ENCODE data around the gene DNAH8. TPM values are rescaled to one million over a fixed set of nuclear protein-coding genes. Genes with fewer than 3 reads are reported as not detected.

The DNAH8 gene
- total and polyA plus RNA-seq, 4 donors: 0.01 to 0.37 (median 0.11) TPM

DNA sequence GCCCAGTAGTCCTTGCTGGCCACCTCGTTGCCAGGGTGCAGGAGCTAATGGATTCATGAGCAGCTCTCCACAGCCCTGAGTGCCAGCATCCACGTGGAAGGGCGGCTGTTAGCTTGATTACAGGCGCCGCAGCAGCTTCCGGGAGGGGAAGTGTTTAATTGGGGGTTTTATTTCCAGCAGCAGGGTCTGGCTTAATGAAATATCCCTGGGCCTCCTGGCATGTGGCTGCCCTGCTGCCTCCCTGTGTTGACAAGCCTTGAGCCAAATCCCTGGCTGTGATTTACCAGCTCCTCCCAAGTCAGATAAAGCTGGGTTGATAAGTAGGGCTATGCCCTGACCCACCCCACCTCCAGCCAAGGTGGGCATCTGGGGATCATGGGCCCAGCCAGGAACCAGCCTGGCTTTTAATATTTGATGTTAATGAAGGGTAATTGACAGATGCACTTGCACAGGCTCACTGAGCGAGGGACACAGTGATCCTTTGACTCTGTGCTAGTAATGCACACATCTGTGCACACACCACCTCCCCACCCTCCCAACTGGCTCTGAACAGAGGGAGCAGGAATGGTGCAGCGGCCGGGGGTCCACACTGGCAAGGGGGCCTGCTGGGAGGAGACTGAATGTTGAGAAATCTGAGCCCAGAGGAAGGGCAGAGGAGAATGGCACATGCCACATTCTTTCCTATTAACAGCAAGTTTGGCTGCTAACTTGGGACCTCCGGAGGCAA is 347.1 kb downstream of the DNAH8 start:
- WGBS, 2 donors: 58 to 66% methylated on average over 10 of the region's 10 CpGs
- H3K4me3 ChIP-seq: no peak overlapping the region
- DNase-seq: no peak
- H3K27me3 ChIP-seq (ENCODE audit: control insufficient read depth in 3 of 3, insufficient read depth in 3 of 3, low read length in 2 of 3): peaks cover 0 to 3% (median 0%) of the 10 kb centered on the region in 3 donors
- TF ChIP-seq, protein P1, sequence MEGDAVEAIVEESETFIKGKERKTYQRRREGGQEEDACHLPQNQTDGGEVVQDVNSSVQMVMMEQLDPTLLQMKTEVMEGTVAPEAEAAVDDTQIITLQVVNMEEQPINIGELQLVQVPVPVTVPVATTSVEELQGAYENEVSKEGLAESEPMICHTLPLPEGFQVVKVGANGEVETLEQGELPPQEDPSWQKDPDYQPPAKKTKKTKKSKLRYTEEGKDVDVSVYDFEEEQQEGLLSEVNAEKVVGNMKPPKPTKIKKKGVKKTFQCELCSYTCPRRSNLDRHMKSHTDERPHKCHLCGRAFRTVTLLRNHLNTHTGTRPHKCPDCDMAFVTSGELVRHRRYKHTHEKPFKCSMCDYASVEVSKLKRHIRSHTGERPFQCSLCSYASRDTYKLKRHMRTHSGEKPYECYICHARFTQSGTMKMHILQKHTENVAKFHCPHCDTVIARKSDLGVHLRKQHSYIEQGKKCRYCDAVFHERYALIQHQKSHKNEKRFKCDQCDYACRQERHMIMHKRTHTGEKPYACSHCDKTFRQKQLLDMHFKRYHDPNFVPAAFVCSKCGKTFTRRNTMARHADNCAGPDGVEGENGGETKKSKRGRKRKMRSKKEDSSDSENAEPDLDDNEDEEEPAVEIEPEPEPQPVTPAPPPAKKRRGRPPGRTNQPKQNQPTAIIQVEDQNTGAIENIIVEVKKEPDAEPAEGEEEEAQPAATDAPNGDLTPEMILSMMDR (IDR thresholded peaks at IDR 0.05; ENCODE audit: control extremely low read depth, extremely low read depth): no peak
- no peaks in the 10 kb centered on the region for H3K36me3 ChIP-seq (ENCODE audit: control insufficient read depth in 4 of 4, insufficient read depth in 4 of 4, low read length in 4 of 4)
- no peak overlapping the region for H3K27ac ChIP-seq (ENCODE audit: low read depth in 1 of 2, low read length in 1 of 2)
- no peaks in the 10 kb centered on the region for H3K4me1 ChIP-seq (ENCODE audit: control insufficient read depth in 5 of 5, insufficient read depth in 5 of 5, low read length in 5 of 5)
- H3K9me3 ChIP-seq (ENCODE audit: control insufficient read depth in 4 of 4, insufficient read depth in 3 of 4, low read length in 3 of 4): no peaks in the 10 kb centered on the region
- no peak for ATAC-seq (ENCODE audit: insufficient read depth, low FRiP score)
- H3K9ac ChIP-seq (ENCODE audit: insufficient read depth in 1 of 2, low read length in 2 of 2): no peak overlapping the region

DNA sequence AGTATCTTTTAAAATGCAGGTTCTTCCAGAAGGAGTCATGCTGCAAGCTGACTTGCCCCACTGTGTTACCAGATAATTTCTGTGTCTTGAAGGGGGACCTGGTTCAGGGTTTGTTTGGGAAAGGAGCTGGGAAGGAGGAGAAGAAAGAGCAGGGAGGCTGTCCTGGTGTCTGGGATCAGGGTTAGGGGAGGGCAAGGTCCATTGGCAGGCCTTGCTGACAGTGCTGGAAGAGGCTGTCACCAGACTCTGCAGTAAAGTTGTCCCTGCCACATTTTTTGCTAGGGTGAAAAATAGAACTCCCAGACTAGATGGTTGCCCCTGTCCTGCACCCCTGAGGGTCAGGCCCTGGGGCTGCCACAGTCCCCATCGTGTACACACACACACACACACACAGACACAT is 348.4 kb downstream of the DNAH8 start:
- Histone ChIP-seq H3K27ac (ENCODE audit: low read depth in 1 of 2, low read length in 1 of 2) (no peak overlapping the region), H3K27me3 (ENCODE audit: control insufficient read depth in 3 of 3, insufficient read depth in 3 of 3, low read length in 2 of 3) (peaks cover 0 to 3% (median 0%) of the 10 kb centered on the region in 3 donors), H3K9me3 (ENCODE audit: control insufficient read depth in 4 of 4, insufficient read depth in 3 of 4, low read length in 3 of 4) (no peaks in the 10 kb centered on the region), H3K4me1 (ENCODE audit: control insufficient read depth in 5 of 5, insufficient read depth in 5 of 5, low read length in 5 of 5) (no peaks in the 10 kb centered on the region), H3K9ac (ENCODE audit: insufficient read depth in 1 of 2, low read length in 2 of 2) (no peak overlapping the region), H3K4me3 (no peak overlapping the region), H3K36me3 (ENCODE audit: control insufficient read depth in 4 of 4, insufficient read depth in 4 of 4, low read length in 4 of 4) (no peaks in the 10 kb centered on the region)
- TF ChIP-seq, protein P1 (IDR thresholded peaks at IDR 0.05; ENCODE audit: control extremely low read depth, extremely low read depth): no peak
- 65 to 100% methylated on average over 1 of the region's 1 CpG for WGBS, 2 donors
- ATAC-seq (ENCODE audit: insufficient read depth, low FRiP score) (no peak), DNase-seq (no peak)

DNA sequence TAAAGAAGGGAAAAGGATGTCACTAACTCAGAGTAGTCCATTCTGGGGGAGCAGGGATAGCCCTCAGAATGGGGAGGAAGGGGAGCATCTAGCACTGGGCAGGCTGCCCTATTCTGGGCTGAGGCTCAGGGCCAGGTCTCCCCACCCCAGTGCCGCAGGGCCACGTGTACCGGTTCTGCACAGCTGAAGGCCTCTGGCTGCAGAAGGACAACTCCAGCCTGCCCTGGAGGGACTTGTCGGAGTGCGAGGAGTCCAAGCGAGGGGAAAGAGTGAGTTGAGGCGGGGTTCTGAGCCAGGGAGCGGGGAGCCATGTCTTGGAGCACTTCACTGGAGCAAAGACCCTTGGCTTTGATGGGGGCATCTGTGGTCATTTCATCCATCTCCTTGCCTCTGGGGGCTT is 350.4 kb downstream of the DNAH8 start:
- Histone ChIP-seq H3K27ac (ENCODE audit: low read depth in 1 of 2, low read length in 1 of 2) (no peak overlapping the region), H3K4me3 (no peak overlapping the region), H3K4me1 (ENCODE audit: control insufficient read depth in 5 of 5, insufficient read depth in 5 of 5, low read length in 5 of 5) (no peaks in the 10 kb centered on the region), H3K27me3 (ENCODE audit: control insufficient read depth in 3 of 3, insufficient read depth in 3 of 3, low read length in 2 of 3) (peaks cover 0 to 3% (median 0%) of the 10 kb centered on the region in 3 donors), H3K36me3 (ENCODE audit: control insufficient read depth in 4 of 4, insufficient read depth in 4 of 4, low read length in 4 of 4) (no peaks in the 10 kb centered on the region), H3K9me3 (ENCODE audit: control insufficient read depth in 4 of 4, insufficient read depth in 3 of 4, low read length in 3 of 4) (no peaks in the 10 kb centered on the region), H3K9ac (ENCODE audit: insufficient read depth in 1 of 2, low read length in 2 of 2) (no peak overlapping the region)
- 92 to 93% methylated on average over 8 of the region's 8 CpGs for WGBS, 2 donors
- DNase-seq: no peak
- TF ChIP-seq, protein P1 (IDR thresholded peaks at IDR 0.05; ENCODE audit: control extremely low read depth, extremely low read depth): no peak
- no peak for ATAC-seq (ENCODE audit: insufficient read depth, low FRiP score)
